Kidney glomerular epithelial cell (primary cell): ENCODE measurements around the gene POLE.

Source experiments
- DNase-seq: peaks from one replicate; lab custom pipeline; 2025; lab: John Stamatoyannopoulos, UW

POLE gene

GRCh38 chr12:132686825-132687210 is 324 bp downstream of the POLE start:
- DNase-seq: no peak

- no peak for DNase-seq
Observed at GRCh38 chr12:132685400-132685799, 1.7 kb downstream of the POLE start.

GRCh38 chr12:132677492-132677891 is 9.7 kb downstream of the POLE start:
- DNase-seq: no peak

- DNase-seq: no peak
Observed at GRCh38 chr12:132675757-132676432, 11.2 kb downstream of the POLE start.

- no peak for DNase-seq
Observed at GRCh38 chr12:132674561-132674960, 12.6 kb downstream of the POLE start.

- no peak for DNase-seq
Observed at GRCh38 chr12:132673288-132674179, 13.6 kb downstream of the POLE start.

GRCh38 chr12:132672678-132673077 is 14.5 kb downstream of the POLE start:
- no peak for DNase-seq

- no peak for DNase-seq
Observed at GRCh38 chr12:132672116-132672515, 15.0 kb downstream of the POLE start.

GRCh38 chr12:132669166-132669879 is 17.8 kb downstream of the POLE start:
- peak; percentile 1 for DNase-seq

GRCh38 chr12:132668191-132669088 is 18.7 kb downstream of the POLE start:
- no peak for DNase-seq

- no peak for DNase-seq
Observed at GRCh38 chr12:132665794-132666193, 21.3 kb downstream of the POLE start.

- DNase-seq: no peak
Observed at GRCh38 chr12:132665149-132665491, 22.0 kb downstream of the POLE start.

GRCh38 chr12:132664206-132665148 is 22.7 kb downstream of the POLE start:
- DNase-seq: no peak

GRCh38 chr12:132662901-132663755 is 24.0 kb downstream of the POLE start:
- no peak for DNase-seq

- no peak for DNase-seq
Observed at GRCh38 chr12:132661972-132662371, 25.2 kb downstream of the POLE start.

- no peak for DNase-seq
Observed at GRCh38 chr12:132660996-132661395, 26.1 kb downstream of the POLE start.

GRCh38 chr12:132660052-132660451 is 27.1 kb downstream of the POLE start:
- no peak for DNase-seq

GRCh38 chr12:132659146-132659545 is 28.0 kb downstream of the POLE start:
- no peak for DNase-seq

GRCh38 chr12:132658149-132658894 is 28.8 kb downstream of the POLE start:
- DNase-seq: no peak
